GM12872 (cell line): ENCODE data around the gene ZNF831.

ENCODE experiments used
- TF ChIP-seq, protein P1 (sequence below): IDR thresholded peaks from 3 replicates; pipeline ENCODE4 v1.5.1; 2011; ENCODE audit warnings: low read depth, mild to moderate bottlenecking, low read length, moderate library complexity; ENCODE audit not compliant: insufficient read depth

ZNF831 gene

DNA sequence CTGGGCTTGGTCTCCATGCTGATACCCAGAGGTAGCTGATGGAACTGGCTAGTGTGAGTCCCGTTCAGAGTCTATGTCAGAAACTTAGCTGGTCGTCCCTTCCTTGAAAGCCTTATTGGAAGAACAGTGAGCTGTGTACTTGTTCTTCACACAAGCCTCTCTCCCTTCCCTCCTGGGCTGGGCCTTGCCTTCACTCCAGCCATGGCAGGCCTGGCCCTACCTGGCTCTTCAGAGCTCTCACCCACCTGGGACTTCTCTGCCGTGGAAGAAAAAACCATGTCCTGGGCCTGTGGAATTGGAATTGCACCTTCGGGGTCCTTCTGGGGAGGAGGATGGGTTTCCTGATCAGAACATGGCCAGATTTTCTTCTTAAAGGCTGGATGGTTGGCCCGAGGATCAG, 20.3 kb upstream of the ZNF831 start:
- TF ChIP-seq, protein P1, sequence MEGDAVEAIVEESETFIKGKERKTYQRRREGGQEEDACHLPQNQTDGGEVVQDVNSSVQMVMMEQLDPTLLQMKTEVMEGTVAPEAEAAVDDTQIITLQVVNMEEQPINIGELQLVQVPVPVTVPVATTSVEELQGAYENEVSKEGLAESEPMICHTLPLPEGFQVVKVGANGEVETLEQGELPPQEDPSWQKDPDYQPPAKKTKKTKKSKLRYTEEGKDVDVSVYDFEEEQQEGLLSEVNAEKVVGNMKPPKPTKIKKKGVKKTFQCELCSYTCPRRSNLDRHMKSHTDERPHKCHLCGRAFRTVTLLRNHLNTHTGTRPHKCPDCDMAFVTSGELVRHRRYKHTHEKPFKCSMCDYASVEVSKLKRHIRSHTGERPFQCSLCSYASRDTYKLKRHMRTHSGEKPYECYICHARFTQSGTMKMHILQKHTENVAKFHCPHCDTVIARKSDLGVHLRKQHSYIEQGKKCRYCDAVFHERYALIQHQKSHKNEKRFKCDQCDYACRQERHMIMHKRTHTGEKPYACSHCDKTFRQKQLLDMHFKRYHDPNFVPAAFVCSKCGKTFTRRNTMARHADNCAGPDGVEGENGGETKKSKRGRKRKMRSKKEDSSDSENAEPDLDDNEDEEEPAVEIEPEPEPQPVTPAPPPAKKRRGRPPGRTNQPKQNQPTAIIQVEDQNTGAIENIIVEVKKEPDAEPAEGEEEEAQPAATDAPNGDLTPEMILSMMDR = no peak

DNA sequence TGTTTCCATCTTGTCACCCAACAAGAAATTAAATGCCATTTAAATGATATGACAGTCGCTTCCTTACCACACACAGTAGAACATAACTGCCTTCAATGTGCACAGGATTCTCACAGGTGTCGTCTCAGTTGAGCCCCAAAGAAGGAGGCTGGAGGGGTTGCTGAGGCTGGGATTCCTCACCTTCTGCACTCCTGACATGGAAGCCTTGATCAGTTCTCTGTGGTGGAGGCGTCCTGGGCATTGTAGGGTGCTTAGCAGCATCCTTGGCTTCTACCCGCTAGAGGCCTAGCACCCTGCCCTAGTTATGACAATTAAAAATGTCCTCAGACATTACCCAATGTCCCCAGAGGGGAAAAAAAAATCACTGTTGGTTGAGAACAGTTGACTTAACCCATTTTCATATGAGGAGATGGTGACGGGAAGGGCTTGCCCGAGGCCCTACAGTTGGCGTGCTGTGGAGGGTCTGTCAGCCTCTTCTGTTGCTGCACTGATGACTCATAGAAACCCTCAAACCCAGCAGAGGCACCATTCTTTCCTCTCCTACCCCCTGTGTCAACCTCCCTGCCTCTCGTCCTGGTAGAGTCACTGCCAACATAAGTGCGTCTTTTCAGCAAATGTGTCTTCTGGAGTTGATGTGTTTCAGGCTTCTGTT, 19.3 kb upstream of the ZNF831 start:
- TF ChIP-seq, protein P1 = no peak

DNA sequence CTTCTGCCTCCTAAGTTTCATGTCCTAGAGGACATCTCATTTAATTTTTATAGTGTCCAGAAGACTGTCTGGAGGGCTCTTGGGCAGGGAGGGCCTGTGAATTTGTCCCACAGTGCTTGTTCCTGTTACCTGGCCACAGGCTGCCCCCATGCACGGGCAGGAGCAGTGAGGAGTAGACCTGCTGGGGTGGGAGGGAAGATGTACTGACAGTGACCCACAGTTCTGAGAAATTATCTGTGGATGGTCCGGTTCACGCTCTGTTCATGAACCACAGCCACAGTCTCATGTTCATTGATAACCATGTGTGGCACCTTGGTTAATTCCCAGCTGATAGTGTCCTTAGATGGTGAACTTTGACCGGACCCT, 18.8 kb upstream of the ZNF831 start:
- TF ChIP-seq, protein P1 = no peak

DNA sequence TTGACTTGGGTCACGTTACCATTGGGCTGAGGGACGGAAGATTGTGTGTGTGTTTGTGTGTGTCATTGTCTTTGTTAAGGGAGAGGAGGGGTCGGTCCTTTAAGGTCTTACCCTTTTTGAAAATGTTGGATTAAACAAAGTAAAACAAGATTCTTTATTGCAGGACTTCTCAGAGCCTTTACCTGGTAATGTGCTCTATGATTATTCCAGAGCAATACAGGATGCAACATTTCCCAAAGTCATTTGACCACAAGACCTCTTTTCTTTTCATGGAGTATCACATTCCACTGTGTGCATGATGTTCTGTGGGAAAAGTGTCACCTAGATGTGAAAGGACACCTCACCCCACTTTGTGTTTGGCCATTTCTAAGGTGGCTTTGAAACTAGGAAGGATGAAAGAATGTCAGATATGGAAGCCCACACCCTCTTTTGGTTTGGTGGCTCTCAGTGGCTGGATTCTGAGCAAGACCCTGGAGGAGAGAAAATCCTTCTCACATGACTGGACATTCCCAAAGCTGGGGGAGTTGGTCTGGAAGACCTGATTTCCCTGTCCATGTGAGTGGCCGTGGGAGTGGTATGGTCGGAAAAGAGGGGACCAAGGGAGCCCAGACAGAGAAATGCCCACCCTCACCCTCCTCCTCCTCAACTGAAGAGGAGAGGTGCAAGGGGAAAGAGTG, 18.2 kb upstream of the ZNF831 start:
- TF ChIP-seq, protein P1 = no peak

DNA sequence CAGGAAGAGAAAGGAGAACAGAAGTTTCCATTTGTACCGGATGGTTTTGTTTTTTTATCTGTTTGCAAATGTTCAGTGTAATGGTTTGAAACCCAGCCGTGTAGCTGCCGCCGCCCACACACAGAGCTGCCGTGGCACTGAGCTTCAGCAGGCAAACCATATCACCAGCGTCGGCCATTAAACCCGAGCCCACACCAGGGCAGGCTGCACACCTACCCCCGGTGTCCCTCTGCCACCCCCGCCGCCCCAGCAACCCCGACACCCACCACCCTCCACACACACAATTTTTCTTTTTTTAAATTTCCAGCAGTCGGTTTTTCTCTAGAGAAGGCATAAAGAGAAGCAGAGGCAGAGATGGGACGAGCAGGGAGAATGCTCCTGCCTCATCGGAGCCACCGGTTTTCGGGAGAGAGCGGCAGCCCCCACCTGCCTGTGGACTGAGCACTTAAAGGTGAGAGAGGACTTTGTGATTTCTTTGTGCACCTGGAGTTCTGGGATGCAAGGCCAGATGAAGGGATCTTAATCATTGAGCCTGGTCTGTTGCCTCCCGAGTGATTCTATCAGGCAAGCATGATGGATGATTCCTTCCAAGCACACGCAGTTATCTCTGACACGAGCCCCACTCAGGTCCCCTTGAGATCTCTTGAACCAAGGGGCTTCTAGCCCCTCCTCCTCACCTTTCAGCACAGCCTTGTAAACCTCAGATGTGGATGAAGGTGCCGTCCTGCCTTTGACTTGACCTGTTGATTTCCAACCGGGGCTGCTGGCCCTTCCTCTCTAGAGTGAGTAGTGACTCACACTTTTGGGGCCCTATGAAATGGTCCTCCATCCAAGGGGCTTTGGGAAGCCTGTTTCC, 17.5 kb upstream of the ZNF831 start:
- TF ChIP-seq, protein P1 = no peak

DNA sequence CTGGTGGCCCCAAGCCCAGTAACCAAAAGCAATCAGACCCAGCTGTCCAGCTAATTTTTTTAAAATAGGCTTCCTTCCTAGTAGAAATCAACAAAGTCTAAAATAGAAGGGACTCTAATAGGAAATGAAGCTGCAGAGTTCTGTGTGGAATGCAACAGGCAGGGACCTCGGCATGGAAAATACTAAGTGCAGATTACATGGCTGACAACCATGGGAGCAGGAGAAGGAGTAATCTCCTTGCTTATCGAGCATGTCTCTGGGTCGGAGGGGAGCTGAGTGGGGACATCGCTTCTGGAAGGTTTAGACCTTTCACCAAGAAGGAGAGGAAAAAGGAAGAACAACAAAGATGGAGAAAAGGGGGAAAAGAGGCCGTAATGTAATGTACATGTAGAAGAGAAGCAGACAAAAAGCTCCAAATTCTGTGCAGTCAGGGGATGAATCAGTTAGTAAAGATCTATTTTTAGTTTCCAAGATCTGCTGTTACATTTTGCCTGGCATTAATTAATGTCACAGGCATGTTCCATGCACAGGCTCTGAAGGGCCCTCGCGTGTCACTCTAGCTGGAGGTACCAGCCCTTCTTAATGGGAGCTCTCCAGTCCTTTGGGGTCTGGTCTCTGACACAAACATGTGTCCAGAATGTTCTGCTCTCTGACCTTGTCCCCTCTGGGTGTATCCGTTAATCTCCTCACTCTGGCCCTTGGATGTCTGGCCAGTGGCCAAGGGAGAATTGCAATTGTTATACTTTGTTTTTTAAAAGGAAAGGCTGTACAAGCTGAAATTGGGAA, 16.6 kb upstream of the ZNF831 start:
- TF ChIP-seq, protein P1 = no peak

DNA sequence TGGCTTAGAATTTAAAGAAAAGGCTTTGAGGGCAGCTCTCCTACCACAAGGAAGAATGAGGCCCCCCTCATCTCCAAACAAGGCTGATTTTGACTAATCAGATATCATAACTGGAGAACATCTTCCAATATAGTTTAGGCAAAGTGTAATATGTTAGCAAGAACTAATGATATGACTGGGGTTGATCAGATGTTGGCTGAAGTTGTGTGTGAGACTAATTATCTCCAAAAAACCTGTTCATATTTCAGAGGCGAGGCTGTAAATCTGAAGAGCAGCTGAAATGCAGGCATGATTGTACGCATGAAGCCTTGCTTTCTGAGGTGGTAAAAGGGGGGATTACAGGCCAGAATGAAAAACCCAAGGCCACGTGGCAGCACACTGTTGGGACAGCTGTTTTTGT, 16.0 kb upstream of the ZNF831 start:
- TF ChIP-seq, protein P1 = no peak
